ENCODE data around the gene FLT3.

DNA sequence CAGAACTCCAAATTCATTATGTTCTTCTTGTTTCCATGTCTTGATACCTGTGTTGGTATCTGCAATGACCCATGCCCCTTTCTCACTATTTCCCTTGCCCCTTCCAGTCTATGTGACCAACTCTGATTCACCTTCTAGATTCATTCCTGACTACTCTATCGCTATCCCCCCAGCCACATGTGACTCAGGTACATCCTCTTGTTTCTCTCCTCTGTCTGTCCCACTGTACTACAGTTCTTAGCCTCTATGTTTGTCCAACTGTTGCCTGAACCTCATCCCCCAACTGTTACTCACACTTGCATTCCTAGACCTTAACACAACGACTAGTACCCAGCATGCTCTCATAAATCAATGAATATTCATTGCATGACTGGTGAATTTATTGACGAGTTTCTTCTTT lies 10.0 kb upstream of the FLT3 start:
- TF ChIP-seq, protein P1, sequence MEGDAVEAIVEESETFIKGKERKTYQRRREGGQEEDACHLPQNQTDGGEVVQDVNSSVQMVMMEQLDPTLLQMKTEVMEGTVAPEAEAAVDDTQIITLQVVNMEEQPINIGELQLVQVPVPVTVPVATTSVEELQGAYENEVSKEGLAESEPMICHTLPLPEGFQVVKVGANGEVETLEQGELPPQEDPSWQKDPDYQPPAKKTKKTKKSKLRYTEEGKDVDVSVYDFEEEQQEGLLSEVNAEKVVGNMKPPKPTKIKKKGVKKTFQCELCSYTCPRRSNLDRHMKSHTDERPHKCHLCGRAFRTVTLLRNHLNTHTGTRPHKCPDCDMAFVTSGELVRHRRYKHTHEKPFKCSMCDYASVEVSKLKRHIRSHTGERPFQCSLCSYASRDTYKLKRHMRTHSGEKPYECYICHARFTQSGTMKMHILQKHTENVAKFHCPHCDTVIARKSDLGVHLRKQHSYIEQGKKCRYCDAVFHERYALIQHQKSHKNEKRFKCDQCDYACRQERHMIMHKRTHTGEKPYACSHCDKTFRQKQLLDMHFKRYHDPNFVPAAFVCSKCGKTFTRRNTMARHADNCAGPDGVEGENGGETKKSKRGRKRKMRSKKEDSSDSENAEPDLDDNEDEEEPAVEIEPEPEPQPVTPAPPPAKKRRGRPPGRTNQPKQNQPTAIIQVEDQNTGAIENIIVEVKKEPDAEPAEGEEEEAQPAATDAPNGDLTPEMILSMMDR (IDR thresholded peaks at IDR 0.05; ENCODE audit: insufficient read depth, low read length, poor library complexity, severe bottlenecking): no peak
- TF ChIP-seq EZH2phosphoT487 (conservative IDR thresholded peaks at IDR 0.05; ENCODE audit: low read length): no peak
